Fibroblast of pulmonary artery (primary cell): Measurements from ENCODE around the gene IQSEC1.

Experiments used
- DNase-seq: peaks from one replicate; pipeline ENCODE4 v3.0.0-alpha.2; 2010; ENCODE audit warnings: low read depth
- H3K4me3 ChIP-seq: replicated peaks from 2 replicates; pipeline ENCODE4 v1.5.1; 2011; ENCODE audit warnings: low read depth, mild to moderate bottlenecking, control low read depth, low read length, moderate library complexity
- TF ChIP-seq, protein P1 (sequence below): IDR thresholded peaks from 2 replicates; pipeline ENCODE4 v1.5.1; 2011; ENCODE audit warnings: mild to moderate bottlenecking, control low read depth, low read length, inconsistent platforms; ENCODE audit errors: missing control alignments

IQSEC1 gene

DNA sequence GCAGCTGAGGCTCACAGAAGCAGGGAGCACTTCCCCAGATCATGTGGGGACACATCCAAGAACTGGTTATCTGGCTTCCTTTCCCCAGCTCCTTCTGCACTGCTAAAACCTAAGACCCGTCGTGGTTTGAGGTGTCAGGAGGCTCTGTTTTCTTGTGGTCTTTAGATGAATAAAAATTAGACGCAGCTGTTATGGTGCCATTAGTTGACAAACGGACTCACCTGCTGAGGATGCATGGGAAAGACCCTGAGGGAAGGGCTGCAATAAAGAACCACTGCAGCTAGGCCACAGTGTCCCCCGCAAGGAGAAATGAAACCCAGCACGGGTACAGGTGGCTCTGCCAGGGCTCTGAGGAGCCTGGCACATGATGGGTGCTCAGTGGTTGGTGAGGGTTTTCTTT is 99.4 kb downstream of the IQSEC1 start:
- TF ChIP-seq, protein P1, sequence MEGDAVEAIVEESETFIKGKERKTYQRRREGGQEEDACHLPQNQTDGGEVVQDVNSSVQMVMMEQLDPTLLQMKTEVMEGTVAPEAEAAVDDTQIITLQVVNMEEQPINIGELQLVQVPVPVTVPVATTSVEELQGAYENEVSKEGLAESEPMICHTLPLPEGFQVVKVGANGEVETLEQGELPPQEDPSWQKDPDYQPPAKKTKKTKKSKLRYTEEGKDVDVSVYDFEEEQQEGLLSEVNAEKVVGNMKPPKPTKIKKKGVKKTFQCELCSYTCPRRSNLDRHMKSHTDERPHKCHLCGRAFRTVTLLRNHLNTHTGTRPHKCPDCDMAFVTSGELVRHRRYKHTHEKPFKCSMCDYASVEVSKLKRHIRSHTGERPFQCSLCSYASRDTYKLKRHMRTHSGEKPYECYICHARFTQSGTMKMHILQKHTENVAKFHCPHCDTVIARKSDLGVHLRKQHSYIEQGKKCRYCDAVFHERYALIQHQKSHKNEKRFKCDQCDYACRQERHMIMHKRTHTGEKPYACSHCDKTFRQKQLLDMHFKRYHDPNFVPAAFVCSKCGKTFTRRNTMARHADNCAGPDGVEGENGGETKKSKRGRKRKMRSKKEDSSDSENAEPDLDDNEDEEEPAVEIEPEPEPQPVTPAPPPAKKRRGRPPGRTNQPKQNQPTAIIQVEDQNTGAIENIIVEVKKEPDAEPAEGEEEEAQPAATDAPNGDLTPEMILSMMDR, result no peak
- no peak for DNase-seq
- H3K4me3 ChIP-seq, result no peak overlapping the region

- TF ChIP-seq, protein P1, result no peak
- no peak for DNase-seq
- no peak overlapping the region for H3K4me3 ChIP-seq
Measured at GRCh38 chr3:12972781-12973702, 100.2 kb downstream of the IQSEC1 start.

DNA sequence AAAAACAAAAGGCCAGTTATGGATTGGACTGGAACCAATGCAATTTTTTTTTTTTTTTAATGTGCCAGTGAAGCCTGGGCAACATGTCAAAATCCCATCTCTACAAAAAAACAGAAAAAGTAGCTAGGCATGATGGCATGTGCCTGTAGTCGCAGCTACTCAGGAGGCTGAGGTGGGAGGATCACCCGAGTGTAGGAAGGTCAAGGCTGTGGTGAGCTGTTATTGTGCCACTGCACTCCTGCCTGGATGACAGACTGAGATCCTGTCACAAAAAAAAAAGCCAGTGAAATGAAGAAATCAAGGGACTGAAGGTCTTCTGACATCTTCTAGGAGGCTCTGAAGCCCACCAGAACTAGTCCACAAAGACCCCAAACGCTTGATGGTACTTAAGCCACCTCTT is 101.2 kb downstream of the IQSEC1 start:
- H3K4me3 ChIP-seq, result no peak overlapping the region
- no peak for DNase-seq
- TF ChIP-seq, protein P1, result no peak

DNA sequence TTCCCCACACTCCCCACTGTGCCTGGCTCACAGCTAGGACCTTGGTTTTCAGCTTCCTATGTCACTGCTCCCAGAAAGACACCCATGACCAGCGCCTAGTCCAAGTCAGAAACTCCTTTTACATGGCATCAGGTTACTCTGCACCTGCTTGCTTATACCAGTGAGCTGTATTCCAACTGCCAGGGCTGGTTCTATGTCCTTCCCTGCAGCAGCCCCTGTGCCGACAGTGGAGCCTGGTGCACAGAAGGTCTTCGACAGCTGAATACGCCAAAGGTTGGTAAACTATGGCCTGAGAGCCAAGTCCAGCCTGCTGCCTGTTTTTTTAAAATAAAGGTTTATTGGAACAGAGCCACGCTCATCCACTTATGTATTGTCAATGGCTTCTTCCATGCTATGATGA is 102.5 kb downstream of the IQSEC1 start:
- H3K4me3 ChIP-seq, result no peak overlapping the region
- DNase-seq, result no peak
- TF ChIP-seq, protein P1, result no peak

DNA sequence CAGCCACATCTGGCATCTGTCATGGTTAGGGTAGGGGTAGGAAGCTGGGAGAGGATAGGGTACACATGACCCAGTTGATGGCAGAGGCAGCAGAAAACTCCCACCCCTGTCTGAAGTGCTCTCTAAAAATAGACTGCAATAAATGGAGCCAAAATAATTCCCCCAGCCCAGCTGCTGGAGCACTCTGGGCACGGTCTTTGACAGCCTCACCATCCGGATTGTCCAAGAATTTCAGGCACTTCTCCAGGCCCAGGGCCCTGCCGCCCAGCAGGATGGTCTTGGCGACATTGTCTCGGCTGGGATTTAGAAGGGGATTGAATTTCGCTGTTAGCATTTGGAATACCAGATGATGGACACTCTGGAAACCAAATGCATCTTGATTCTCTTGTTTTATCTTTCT is 103.7 kb downstream of the IQSEC1 start:
- DNase-seq, result no peak
- TF ChIP-seq, protein P1, result no peak
- H3K4me3 ChIP-seq, result no peak overlapping the region

DNA sequence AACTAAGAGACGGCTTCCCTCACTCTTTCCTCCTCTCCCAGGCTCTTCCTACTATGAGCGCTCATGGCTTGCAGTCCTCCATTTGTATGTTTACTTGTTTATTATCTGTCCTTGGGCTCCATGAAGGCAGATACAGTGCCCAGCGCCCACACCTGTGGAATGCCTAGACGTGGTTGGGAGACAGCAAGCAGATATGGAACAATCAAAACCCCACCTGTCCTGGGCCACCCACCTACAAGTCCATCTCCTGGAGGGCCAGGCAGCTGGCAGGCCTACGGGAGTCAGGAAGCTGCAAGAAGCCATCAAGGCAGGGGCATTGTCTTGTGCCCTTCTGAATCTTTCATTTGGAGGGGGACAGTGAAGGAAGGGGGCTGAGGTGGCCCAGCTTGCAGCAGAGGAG is 104.7 kb downstream of the IQSEC1 start:
- TF ChIP-seq, protein P1, result no peak
- no peak overlapping the region for H3K4me3 ChIP-seq
- no peak for DNase-seq
